Neural cell (in vitro differentiated cells): ENCODE data around the gene DPP3. TPM values are rescaled to one million over a fixed set of nuclear protein-coding genes. Genes with fewer than 3 reads are reported as not detected.

Experiments used
- H2AFZ ChIP-seq: fragments of 200-600, 300-800 bp; sonication (generic), shearing (Covaris generic); 2 replicates; pipeline ENCODE4 v1.6.0; 2014; ENCODE audit warnings: low read depth, mild to moderate bottlenecking, antibody characterized with exemption, low read length, moderate library complexity
- H3F3A ChIP-seq: fragments of 200-600 bp; shearing (Covaris generic); 2 replicates; pipeline ENCODE4 v1.6.1; 2016; ENCODE audit warnings: mild to moderate bottlenecking, moderate library complexity, mixed read lengths, antibody characterized with exemption, low read length; ENCODE audit not compliant: insufficient read depth, poor library complexity, severe bottlenecking
- H3K27ac ChIP-seq: fragments of 200-600, 300-800 bp; sonication (generic), shearing (Covaris generic); 2 replicates; pipeline ENCODE4 v1.5.1; 2014; ENCODE audit warnings: mild to moderate bottlenecking, low read length, moderate library complexity
- H3K27me3 ChIP-seq: fragments of 300-800, 200-600 bp; sonication (generic), shearing (Covaris generic); 2 replicates; pipeline ENCODE4 v1.6.0; 2014; ENCODE audit warnings: mild to moderate bottlenecking, low read depth, low read length, moderate library complexity; ENCODE audit not compliant: insufficient read depth
- H3K36me3 ChIP-seq: fragments of 300-800, 200-600 bp; sonication (generic), shearing (Covaris generic); 2 replicates; pipeline ENCODE4 v1.5.1; 2014; ENCODE audit warnings: mild to moderate bottlenecking, antibody characterized with exemption, low read length, moderate library complexity; ENCODE audit not compliant: insufficient read depth
- H3K4me2 ChIP-seq: fragments of 300-800, 200-600 bp; sonication (generic), shearing (Covaris generic); 2 replicates; pipeline ENCODE4 v1.6.0; 2014; ENCODE audit warnings: mild to moderate bottlenecking, low read length
- H3K4me3 ChIP-seq: fragments of 300-800, 200-600 bp; sonication (generic), shearing (Covaris generic); 2 replicates; pipeline ENCODE4 v1.5.1; 2014; ENCODE audit warnings: mild to moderate bottlenecking, low read length, moderate library complexity
- H3K79me2 ChIP-seq: fragments of 200-600 bp; shearing (Covaris generic); replicated peaks from 2 replicates; pipeline ENCODE4 v1.6.0; 2014; ENCODE audit warnings: mild to moderate bottlenecking, low read length, moderate library complexity; ENCODE audit not compliant: insufficient read depth
- H3K9ac ChIP-seq: fragments of 300-800, 200-600 bp; sonication (generic), shearing (Covaris generic); 2 replicates; pipeline ENCODE4 v1.6.1; 2016; ENCODE audit warnings: mild to moderate bottlenecking, low read length, mixed read lengths
- H3K9me2 ChIP-seq: fragments of 200-600 bp; shearing (Covaris generic); 2 replicates; pipeline ENCODE4 v1.6.1; 2016; ENCODE audit warnings: mild to moderate bottlenecking, low read length, mixed read lengths; ENCODE audit not compliant: insufficient read depth
- H3K9me3 ChIP-seq: fragments of 200-600, 300-800 bp; sonication (generic), shearing (Covaris generic); 2 replicates; pipeline ENCODE4 v1.6.1; 2016; ENCODE audit warnings: mild to moderate bottlenecking, mixed run types, low read length, moderate library complexity, mixed read lengths
- H4K20me1 ChIP-seq: fragments of 200-600 bp; shearing (Covaris generic); 2 replicates; pipeline ENCODE4 v1.6.1; 2016; ENCODE audit warnings: mild to moderate bottlenecking, mixed run types; ENCODE audit not compliant: insufficient read depth
- CTCF ChIP-seq: fragments of 450-650 bp; IDR thresholded peaks from 2 replicates; pipeline ENCODE4 v1.5.1; 2014; ENCODE audit warnings: antibody characterized with exemption, mild to moderate bottlenecking, moderate library complexity; ENCODE audit not compliant: poor library complexity, severe bottlenecking
- EP300 ChIP-seq: fragments of 450-650 bp; conservative IDR thresholded peaks from 2 replicates; pipeline ENCODE4 v1.6.1; 2014; ENCODE audit warnings: antibody characterized with exemption, mild to moderate bottlenecking, moderate library complexity; ENCODE audit not compliant: poor library complexity, severe bottlenecking
- EZH2 ChIP-seq: fragments of 200-600, 300-800 bp; shearing (Covaris generic), sonication (generic); IDR thresholded peaks from 2 replicates; pipeline ENCODE4 v1.6.1; 2014; ENCODE audit warnings: antibody characterized with exemption, low read length, borderline replicate concordance, mild to moderate bottlenecking; ENCODE audit not compliant: insufficient read depth, poor library complexity, severe bottlenecking
- MXI1 ChIP-seq: fragments of 450-650 bp; conservative IDR thresholded peaks from 2 replicates; pipeline ENCODE4 v1.6.1; 2014; ENCODE audit warnings: antibody characterized with exemption, mild to moderate bottlenecking; ENCODE audit not compliant: poor library complexity, severe bottlenecking
- POLR2AphosphoS5 ChIP-seq: IDR thresholded peaks from 2 replicates; pipeline ENCODE4 v1.6.1; 2012
- RAD21 ChIP-seq: fragments of 450-650 bp; conservative IDR thresholded peaks from 2 replicates; pipeline ENCODE4 v1.6.1; 2014; ENCODE audit warnings: antibody characterized with exemption, mild to moderate bottlenecking, moderate library complexity
- REST ChIP-seq: IDR thresholded peaks from 2 replicates; pipeline ENCODE4 v1.6.1; 2012; ENCODE audit warnings: borderline replicate concordance
- SMC3 ChIP-seq: fragments of 450-650 bp; conservative IDR thresholded peaks from 2 replicates; pipeline ENCODE4 v1.6.1; 2014; ENCODE audit warnings: antibody characterized with exemption, mild to moderate bottlenecking, moderate library complexity; ENCODE audit not compliant: poor library complexity
- TAF1 ChIP-seq: IDR thresholded peaks from 2 replicates; pipeline ENCODE4 v1.6.1; 2012; ENCODE audit warnings: low read depth
- polyA plus RNA-seq: library from polyadenylated mRNA; depleted of rRNA; stranded (reverse); fragments of >200 nt; gene quantifications from 2 replicates; pipeline ENCODE4 v1.2.3, GENCODE V29; 2014

DPP3 gene
- polyA plus RNA-seq, 1 donor from 2014 or later: 71.7 TPM

GRCh38 chr11:66548774-66549630 lies 68.8 kb downstream of the DPP3 start:
- Histone ChIP-seq H3K9me3 (no peaks in the 10 kb centered on the region), H2AFZ (no peak overlapping the region), H3K4me3 (no peak overlapping the region), H3K9ac (no peak overlapping the region), H4K20me1 (no peaks in the 10 kb centered on the region), H3F3A (no peaks in the 10 kb centered on the region), H3K27me3 (no peaks in the 10 kb centered on the region), H3K36me3 (no peaks in the 10 kb centered on the region), H3K27ac (no peak overlapping the region), H3K79me2 (no peaks in the 10 kb centered on the region), H3K9me2 (no peaks in the 10 kb centered on the region), H3K4me2 (no peak overlapping the region)
- TF ChIP-seq REST (no peak), CTCF (no peak), EP300 (no peak), SMC3 (no peak), RAD21 (no peak), MXI1 (no peak), EZH2 (no peak), POLR2AphosphoS5 (no peak)

- H3K4me3 ChIP-seq: no peak overlapping the region
- no peaks in the 10 kb centered on the region for H3K9me3 ChIP-seq
- H3K79me2 ChIP-seq: no peaks in the 10 kb centered on the region
- no peak overlapping the region for H3K9ac ChIP-seq
- H3K27me3 ChIP-seq: no peaks in the 10 kb centered on the region
- H3F3A ChIP-seq: no peaks in the 10 kb centered on the region
- H3K36me3 ChIP-seq: no peaks in the 10 kb centered on the region
- no peaks in the 10 kb centered on the region for H4K20me1 ChIP-seq
- no peak overlapping the region for H3K27ac ChIP-seq
- no peaks in the 10 kb centered on the region for H3K9me2 ChIP-seq
- TF ChIP-seq MXI1 (no peak), TAF1 (no peak), EZH2 (no peak), POLR2AphosphoS5 (no peak), EP300 (no peak), RAD21 (no peak)
- H3K4me2 ChIP-seq: no peak overlapping the region
- no peak overlapping the region for H2AFZ ChIP-seq
These were observed 69.5 kb downstream of the DPP3 start for GRCh38 chr11:66549696-66550095.
